GM10266 (cell line): ENCODE results near the gene SLC1A3.
"Not testable (repeated sequence)": the region's sequence is repeated elsewhere in the genome, so short reads cannot be mapped to it uniquely, and the experiment has no call there.

Experiments
- DNase-seq: peaks from one replicate; pipeline ENCODE4 v3.0.0; 2012; ENCODE audit errors: extremely low spot score
- CTCF ChIP-seq: IDR thresholded peaks from 2 replicates; pipeline ENCODE4 v1.5.1; 2012; ENCODE audit warnings: mild to moderate bottlenecking, low read depth; ENCODE audit not compliant: control insufficient read depth, insufficient read depth; ENCODE audit errors: missing control alignments

Gene SLC1A3

GRCh38 chr5:36573438-36573837, 33.0 kb upstream of the SLC1A3 start:
- TF ChIP-seq CTCF = no peak
- no peak for DNase-seq

- DNase-seq = no peak
- no peak for TF ChIP-seq CTCF
These were observed 31.0 kb upstream of the SLC1A3 start for GRCh38 chr5:36575361-36575781.

- no peak for DNase-seq
- no peak for TF ChIP-seq CTCF
These were observed 29.7 kb upstream of the SLC1A3 start for GRCh38 chr5:36576721-36577120.

GRCh38 chr5:36579858-36580257, 26.5 kb upstream of the SLC1A3 start:
- DNase-seq = not testable (repeated sequence)

GRCh38 chr5:36581070-36581469, 25.3 kb upstream of the SLC1A3 start:
- no peak for TF ChIP-seq CTCF
- DNase-seq = no peak

GRCh38 chr5:36584009-36584875, 22.2 kb upstream of the SLC1A3 start:
- no peak for TF ChIP-seq CTCF
- DNase-seq = no peak

- TF ChIP-seq CTCF = no peak
- no peak for DNase-seq
These were observed 20.7 kb upstream of the SLC1A3 start for GRCh38 chr5:36585701-36586100.
